PC-9 (cell line): ENCODE results near the gene ZNF124.

Source experiments
- CTCF ChIP-seq: fragments of 200-600 bp; sonication (generic); conservative IDR thresholded peaks from 2 replicates; pipeline ENCODE4 v1.6.1; 2017; ENCODE audit warnings: mixed run types, antibody characterized with exemption, mild to moderate bottlenecking, moderate library complexity
- EZH2 ChIP-seq: fragments of 200-600 bp; sonication (generic); IDR thresholded peaks from 2 replicates; pipeline ENCODE4 v1.8.0; 2017; ENCODE audit warnings: antibody characterized with exemption, low read depth

GRCh38 chr1:247114351-247115140, 57.3 kb downstream of the ZNF124 start:
- TF ChIP-seq CTCF (no peak), EZH2 (no peak)
